OCI-LY1 (cell line): ENCODE data around the gene PGLYRP2.

ENCODE experiments used
- EZH2 ChIP-seq: fragments of 200-600 bp; sonication (generic), shearing (Covaris generic); IDR thresholded peaks from 2 replicates; pipeline ENCODE4 v1.8.0; 2017; ENCODE audit warnings: borderline replicate concordance, mixed run types, mild to moderate bottlenecking, antibody characterized with exemption, low read length, moderate library complexity, mixed read lengths
- TF ChIP-seq, protein P1 (sequence below): fragments of 200-600 bp; sonication (generic), shearing (Covaris generic); IDR thresholded peaks from 2 replicates; pipeline ENCODE4 v1.5.1; 2017; ENCODE audit warnings: mild to moderate bottlenecking, antibody characterized with exemption, low read length, moderate library complexity, mixed read lengths

DNA sequence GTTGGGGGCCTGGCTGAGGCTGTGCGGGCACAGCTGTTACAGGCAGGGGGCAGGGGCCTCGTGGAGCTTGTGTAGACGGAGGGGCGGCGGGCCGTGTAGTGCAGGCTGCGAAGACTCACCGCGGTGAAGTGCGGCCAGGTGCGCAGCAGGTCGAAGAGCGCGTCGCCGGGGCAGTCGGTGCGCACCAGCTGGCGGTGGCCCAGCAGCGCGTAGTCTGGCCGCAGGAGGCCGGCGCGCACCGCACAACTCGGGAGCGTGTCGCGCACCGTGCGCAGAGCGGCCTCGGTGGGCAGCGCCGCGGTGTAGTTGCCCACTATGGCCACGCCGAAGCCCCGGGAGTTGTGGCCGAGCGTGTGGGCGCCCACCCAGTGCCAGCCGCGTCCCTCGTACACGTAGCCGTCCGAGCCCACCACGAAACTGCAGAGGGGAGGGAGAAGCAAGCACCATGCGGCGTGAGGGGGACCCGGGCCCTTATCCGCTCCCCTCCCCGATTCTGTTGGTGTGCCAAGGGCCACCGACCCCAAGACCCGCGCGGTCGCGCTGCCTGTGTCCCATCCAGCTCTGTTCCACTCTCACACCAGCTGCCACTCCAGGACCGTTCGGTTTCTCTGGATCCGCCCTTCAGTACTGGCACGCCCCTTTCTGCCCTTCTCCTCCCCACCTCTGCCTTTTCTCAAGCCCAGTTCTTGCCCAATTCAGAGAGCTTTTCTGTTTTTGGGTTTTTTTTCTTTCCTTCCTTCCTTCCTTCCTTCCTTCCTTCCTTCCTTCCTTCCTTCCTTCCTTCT lies 9.6 kb downstream of the PGLYRP2 start:
- TF ChIP-seq, protein P1, sequence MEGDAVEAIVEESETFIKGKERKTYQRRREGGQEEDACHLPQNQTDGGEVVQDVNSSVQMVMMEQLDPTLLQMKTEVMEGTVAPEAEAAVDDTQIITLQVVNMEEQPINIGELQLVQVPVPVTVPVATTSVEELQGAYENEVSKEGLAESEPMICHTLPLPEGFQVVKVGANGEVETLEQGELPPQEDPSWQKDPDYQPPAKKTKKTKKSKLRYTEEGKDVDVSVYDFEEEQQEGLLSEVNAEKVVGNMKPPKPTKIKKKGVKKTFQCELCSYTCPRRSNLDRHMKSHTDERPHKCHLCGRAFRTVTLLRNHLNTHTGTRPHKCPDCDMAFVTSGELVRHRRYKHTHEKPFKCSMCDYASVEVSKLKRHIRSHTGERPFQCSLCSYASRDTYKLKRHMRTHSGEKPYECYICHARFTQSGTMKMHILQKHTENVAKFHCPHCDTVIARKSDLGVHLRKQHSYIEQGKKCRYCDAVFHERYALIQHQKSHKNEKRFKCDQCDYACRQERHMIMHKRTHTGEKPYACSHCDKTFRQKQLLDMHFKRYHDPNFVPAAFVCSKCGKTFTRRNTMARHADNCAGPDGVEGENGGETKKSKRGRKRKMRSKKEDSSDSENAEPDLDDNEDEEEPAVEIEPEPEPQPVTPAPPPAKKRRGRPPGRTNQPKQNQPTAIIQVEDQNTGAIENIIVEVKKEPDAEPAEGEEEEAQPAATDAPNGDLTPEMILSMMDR = no peak
- TF ChIP-seq EZH2 = no peak
